Measurements from ENCODE around the gene PPP4R2.

DNA sequence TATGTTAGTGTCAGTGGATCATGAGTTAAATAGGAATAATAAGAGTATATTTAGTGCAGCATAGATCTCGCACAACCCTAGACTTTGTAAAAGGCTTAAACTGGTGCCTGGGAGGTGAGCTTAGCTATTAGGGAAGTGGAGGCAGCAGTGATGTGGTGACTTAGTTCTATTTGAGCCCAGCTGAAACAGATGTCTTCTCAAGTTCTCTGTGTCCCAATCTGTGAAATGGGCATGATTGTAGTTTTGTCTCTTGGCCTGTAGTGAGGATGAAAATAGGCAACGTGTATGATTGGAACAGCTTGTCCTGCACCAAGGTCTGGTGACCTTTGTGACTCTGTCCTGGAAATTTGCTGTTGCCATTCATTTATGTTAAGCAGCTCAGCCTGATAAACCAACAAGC lies 99.6 kb downstream of the PPP4R2 start:
- TF ChIP-seq, protein P1, sequence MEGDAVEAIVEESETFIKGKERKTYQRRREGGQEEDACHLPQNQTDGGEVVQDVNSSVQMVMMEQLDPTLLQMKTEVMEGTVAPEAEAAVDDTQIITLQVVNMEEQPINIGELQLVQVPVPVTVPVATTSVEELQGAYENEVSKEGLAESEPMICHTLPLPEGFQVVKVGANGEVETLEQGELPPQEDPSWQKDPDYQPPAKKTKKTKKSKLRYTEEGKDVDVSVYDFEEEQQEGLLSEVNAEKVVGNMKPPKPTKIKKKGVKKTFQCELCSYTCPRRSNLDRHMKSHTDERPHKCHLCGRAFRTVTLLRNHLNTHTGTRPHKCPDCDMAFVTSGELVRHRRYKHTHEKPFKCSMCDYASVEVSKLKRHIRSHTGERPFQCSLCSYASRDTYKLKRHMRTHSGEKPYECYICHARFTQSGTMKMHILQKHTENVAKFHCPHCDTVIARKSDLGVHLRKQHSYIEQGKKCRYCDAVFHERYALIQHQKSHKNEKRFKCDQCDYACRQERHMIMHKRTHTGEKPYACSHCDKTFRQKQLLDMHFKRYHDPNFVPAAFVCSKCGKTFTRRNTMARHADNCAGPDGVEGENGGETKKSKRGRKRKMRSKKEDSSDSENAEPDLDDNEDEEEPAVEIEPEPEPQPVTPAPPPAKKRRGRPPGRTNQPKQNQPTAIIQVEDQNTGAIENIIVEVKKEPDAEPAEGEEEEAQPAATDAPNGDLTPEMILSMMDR (conservative IDR thresholded peaks at IDR 0.05; ENCODE audit: low read depth, low read length) = no peak
- TF ChIP-seq POLR2A (IDR thresholded peaks at IDR 0.05; ENCODE audit: low read depth, low read length) (no peak), RAD21 (IDR thresholded peaks at IDR 0.05; ENCODE audit: low read length) (no peak), MXI1 (IDR thresholded peaks at IDR 0.05; ENCODE audit: borderline replicate concordance, low read depth, low read length) (no peak), CEBPB (IDR thresholded peaks at IDR 0.05; ENCODE audit: low read depth, low read length) (no peak), RFX5 (IDR thresholded peaks at IDR 0.05; ENCODE audit: low read depth, low read length) (no peak)
- TF ChIP-seq, protein P2, sequence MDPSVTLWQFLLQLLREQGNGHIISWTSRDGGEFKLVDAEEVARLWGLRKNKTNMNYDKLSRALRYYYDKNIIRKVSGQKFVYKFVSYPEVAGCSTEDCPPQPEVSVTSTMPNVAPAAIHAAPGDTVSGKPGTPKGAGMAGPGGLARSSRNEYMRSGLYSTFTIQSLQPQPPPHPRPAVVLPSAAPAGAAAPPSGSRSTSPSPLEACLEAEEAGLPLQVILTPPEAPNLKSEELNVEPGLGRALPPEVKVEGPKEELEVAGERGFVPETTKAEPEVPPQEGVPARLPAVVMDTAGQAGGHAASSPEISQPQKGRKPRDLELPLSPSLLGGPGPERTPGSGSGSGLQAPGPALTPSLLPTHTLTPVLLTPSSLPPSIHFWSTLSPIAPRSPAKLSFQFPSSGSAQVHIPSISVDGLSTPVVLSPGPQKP (IDR thresholded peaks at IDR 0.05; ENCODE audit: borderline replicate concordance, low read depth, low read length) = no peak
